CD4-positive, alpha-beta T cell treated with Interleukin-4 for 4 hours (primary cell): Measurements from ENCODE around the gene RUNX3.

Source experiments
- DNase-seq: peaks from one replicate; pipeline ENCODE4 v3.0.0-alpha.2; 2020

Gene RUNX3

DNA sequence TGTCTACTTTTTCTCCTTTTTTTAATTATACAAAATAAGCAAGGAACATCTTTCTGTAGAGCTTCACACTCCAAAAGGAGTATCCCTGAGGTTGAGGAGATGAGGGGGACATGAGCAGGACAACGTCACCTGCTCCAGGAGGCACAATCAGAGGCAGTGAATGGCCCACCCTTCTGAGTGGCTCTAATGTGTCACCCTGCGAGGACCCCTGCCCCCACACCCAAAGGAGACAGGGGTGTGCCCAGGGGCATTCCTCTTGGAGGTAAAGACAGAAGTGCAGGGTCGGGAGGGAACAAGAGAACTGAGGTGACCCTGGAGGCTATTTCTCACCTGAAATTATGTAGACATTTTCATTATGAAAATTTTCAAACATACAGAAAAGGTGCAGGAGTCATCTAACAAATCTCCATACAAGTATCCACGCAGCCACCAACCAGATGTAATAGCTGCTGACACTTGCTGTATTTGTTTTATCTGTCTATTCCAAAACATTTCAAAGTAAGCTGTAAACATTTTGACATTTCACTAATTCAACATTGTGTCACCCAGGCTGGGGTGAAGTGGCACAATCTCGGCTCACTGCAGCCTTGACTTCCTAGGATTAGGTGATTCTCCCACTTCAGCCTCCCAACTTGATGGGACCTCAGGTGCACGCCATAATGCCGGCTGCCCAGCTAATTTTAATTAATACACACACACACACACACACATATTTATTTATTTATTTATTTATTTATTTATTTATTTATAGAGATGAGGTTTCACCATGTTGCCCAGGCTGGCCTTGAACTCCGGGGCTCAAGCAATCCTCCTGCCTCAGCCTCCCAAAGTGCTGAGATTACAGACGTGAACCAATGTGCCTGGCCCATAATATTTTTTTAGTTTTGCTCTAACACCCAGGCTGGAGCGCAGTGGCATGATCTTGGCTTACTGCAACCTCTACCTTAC is 70.7 kb downstream of the RUNX3 start:
- no peak for DNase-seq

DNA sequence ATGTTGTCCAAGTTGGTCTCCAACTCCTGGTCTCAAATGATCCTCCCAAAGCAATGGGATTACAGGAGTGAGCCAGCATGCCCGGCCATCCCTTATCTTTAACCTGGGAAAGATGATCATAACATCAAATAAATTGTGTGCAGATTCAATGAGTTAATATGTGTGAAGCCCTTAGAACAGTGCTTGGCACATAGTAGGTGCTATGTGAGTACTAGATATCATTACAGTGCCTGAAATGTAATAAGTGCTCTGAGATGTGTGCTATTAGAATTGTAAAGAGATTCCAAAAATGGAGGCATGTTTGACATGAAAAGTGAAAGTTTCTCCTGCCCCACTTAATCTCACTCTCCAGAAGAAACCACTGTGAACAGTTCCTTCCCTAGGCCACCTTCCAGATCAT is 71.8 kb downstream of the RUNX3 start:
- DNase-seq, result no peak

DNA sequence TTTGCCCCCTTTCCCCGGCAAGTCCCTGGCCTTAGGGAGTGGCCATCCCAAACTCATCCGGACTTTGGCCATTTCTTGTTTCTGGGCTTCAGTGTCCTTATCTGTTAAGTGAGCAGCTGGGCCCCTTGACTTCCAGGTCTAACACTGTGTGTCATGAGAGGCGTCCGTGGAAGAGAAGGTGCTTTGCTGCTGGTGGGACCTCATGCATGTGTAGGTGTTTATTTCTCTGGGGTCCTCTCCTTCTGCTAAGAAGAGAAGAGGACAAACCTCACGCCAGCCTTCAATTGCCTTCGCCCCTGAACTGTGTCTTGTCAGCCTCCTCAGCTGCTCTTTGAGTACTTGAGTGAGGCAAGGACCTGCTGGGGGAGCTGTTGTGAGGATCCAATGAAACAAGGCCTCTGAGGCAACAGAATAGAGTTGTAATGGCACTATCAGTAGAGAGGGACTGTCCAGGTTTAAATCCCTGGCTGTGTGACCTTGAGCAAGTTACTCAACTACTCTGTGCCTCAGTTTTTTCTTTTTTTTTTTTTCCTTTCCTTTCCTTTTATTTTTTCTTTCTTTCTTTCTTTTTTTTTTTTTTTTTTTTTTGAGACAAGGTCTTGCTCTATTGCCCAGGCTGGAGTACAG is 72.5 kb downstream of the RUNX3 start:
- peak; percentile 13 for DNase-seq

DNA sequence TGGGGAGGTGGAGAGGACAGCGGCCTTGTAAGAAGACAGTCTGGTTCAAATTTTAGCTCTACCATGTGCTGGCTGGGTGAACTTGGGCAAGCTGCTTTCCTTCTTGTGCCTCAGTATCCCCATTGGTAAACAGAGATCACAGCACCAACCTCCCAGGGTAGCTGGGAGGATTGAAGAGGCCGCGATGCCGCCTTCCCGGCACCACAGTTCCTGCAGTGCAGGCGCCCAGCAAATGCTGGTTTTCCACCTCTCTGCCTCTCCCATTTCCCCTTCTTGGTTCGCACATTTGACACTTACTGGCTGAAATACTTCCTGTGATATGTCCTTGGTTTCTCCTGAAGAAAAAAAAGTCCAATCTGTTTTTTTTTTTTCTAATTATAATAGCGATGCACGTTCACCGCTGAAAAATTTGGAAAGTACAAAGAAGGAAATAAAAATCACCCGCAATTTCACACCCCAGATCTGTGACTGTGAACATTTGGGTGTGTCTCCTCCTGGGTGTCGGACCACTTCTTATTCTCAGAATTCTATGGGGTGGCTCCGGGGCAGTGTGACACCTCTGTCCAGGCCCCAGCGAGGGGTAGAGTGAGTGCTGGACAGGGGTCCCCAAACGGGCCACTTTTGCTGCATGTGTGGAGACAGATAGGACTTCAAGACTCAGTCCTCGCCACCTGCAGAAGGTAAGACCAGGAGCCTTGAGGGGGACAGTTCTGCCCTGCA is 73.1 kb downstream of the RUNX3 start:
- peak; percentile 24 for DNase-seq

DNA sequence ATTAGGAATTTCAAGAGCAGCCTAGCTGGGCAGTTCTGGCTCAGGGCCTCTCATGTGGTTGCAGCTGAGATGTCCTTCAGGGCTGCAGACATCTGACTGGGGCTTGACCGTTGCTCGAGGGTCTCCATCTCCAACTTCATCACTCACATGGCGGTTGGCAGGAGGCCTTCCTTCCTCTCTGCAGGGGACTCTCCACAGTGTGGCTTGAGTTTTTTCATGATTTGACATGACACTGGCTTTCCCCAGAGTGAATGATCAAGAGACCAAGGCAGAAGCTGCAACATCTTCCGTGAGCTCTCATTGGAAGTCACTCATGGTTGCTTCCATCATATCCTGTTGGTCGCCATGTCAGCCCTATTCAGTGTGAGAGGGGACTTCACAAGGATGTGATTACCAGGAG is 74.6 kb downstream of the RUNX3 start:
- DNase-seq, result no peak

DNA sequence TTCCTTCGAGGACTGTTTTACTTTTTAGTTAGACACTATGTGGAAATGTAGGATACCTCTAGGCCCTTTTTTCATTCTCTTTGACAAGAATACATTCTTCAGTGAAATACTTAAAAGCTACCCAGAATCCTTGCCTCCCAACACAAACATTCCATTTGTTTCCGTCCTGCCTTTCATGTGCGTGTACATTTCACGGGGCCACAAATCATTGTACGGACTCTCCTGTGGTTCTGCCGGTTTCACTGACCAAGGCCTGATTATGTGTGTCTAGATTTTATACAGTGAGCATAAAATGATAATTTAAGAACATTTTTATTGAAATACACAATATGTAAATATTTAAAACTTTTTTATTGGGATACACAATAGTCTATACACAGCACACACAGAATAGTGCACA is 76.4 kb downstream of the RUNX3 start:
- no peak for DNase-seq

DNA sequence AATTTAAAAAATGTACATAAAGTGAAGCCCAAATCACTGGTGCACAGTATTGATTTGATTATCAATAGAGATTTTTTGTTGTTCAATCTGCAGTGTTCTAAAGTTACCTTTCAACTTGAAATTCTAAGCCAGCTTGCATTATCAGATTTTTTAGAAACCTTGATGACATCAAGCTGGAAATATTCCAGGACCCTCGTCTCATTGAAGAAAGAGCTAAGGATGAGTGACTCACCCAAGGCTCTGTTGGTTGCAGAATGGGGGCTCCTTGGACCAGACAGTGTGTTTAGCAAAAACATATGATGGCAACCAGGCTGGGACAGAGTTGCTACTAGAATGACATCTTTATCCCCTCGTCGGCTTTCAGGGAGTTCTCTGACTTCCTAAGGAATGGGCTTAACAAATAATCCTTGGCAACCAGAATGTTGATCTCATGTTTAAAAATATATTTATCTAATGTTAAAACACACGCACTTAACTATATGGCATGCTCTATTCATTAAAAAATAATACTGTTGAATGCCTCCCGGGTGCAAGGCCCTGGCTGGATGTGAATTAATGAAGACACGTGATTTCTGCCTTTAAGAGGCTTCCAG is 79.7 kb downstream of the RUNX3 start:
- DNase-seq, result no peak

DNA sequence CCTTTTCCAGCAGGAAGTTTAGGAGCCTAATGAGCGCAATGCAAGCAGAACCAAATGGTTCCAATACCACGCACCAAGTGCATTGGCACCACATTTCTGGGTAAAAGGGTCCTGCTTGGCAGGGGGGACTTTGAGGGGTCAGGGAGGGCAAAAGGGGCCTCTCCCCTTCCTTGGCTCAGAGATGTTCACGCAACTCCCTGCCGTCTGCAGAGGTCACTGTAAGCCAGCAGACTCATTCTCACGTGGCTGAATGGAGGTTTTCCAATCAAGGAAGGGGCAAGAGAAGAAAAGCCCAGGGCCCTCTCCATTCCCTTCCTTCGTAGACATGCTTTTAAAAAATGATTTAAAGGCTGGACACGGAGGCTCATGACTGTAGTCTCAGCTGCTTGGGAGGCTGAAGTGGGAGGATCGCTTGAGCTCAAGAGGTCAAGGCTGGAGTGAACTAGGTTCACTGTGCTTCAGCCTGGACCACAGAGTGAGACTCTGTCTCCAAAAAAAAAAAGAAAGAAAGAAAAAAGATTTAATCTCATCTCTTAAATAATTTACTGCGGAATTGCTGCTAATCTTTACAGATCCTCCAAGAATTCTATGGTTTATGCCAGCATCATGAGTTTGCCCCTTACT is 80.3 kb downstream of the RUNX3 start:
- peak; percentile 28 for DNase-seq
